Mesodermal cell (in vitro differentiated cells): ENCODE data around the gene KCNMB1.

Source experiments
- H3K27ac ChIP-seq: 2 replicates; pipeline ENCODE4 v1.7.0; 2013; ENCODE audit warnings: mild to moderate bottlenecking, low read depth, low read length, moderate library complexity; ENCODE audit not compliant: severe bottlenecking
- H3K36me3 ChIP-seq: 2 replicates; pipeline ENCODE4 v1.7.1; 2013; ENCODE audit warnings: mild to moderate bottlenecking, low read length, moderate library complexity; ENCODE audit not compliant: control insufficient read depth, insufficient read depth
- H3K4me1 ChIP-seq: one replicate; pipeline ENCODE4 v1.7.1; 2013; ENCODE audit warnings: mild to moderate bottlenecking, low read length; ENCODE audit not compliant: insufficient read depth, control insufficient read depth, poor library complexity, severe bottlenecking
- H3K4me3 ChIP-seq: 2 replicates; pipeline ENCODE4 v1.7.0; 2013; ENCODE audit warnings: low read length, control low read depth, mild to moderate bottlenecking; ENCODE audit not compliant: insufficient read depth, poor library complexity, severe bottlenecking; ENCODE audit errors: extremely low read depth
- H3K9me3 ChIP-seq: 2 replicates; pipeline ENCODE4 v1.7.1; 2013; ENCODE audit warnings: mild to moderate bottlenecking, low read length, moderate library complexity; ENCODE audit not compliant: control insufficient read depth
- WGBS, 2 experiments: methylation state at CpG; one replicate each; pipeline ENCODE4 v1.1.5; 2013; ENCODE audit warnings: missing lambda C conversion rate in 2 of 2; ENCODE audit not compliant: insufficient coverage in 2 of 2; 5-methylcytosine and 5-hydroxymethylcytosine counted together

The KCNMB1 gene

DNA sequence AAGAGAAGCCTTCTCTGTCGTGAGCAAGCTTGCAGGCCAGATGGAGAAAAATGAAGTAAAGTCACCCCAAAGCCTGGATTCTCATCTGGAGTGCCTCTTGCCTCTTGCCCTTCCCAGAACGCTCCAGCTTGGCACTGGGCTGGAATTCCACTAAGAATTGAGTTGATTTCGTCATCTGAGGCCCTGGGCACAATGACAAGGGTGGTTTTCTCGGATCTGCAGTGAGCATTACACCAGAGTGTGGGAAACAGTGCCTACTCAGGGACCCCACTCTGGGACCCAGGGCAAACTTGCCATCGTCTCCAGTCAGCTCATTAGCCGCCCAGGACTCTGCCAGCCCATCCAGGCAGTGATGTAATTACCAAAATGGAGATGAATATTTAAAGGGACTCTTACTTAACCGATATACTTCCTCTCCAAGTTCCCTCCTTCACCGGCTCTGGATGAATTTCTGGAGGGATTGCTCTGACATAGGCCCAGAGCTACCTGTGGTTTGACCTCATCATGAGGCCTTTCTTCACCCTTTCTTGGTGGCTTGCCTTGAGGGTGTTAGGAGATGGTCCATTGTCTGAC, 46.9 kb downstream of the KCNMB1 start:
- WGBS, 2 experiments = 88% methylated on average over 5 of the region's 8 CpGs
- H3K4me3 ChIP-seq = no peak overlapping the region
- no peaks in the 10 kb centered on the region for H3K36me3 ChIP-seq
- no peak overlapping the region for H3K27ac ChIP-seq
- no peaks in the 10 kb centered on the region for H3K9me3 ChIP-seq
- H3K4me1 ChIP-seq = no peaks in the 10 kb centered on the region

GRCh38 chr5:170341545-170341944, 47.6 kb downstream of the KCNMB1 start:
- Histone ChIP-seq H3K36me3 (no peaks in the 10 kb centered on the region), H3K9me3 (no peaks in the 10 kb centered on the region)
- WGBS, 2 experiments = 96 to 99% methylated on average over 5 of the region's 9 CpGs

DNA sequence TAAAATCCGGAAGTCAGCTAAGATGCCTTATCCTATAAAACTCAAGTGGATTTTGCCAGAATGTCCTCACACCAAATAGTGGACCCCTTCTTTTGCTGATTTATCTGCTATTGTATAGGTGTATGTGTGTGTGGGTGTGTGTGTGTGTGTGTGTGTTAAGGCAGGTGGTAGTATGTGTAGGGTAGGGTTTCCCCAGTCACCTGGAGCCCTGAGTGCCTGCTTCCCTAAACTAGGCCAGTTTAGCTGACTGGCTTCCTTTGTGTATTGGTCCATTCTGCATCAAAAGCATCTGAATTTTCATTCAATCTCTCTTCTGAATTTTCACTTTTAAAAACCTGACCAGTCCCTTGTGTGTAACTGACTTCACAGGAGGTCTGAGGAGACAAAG, 49.4 kb downstream of the KCNMB1 start:
- Histone ChIP-seq H3K4me3 (no peak overlapping the region), H3K27ac (no peak overlapping the region), H3K36me3 (no peaks in the 10 kb centered on the region), H3K4me1 (no peaks in the 10 kb centered on the region), H3K9me3 (no peaks in the 10 kb centered on the region)
- 100% methylated on average over 1 of the region's 1 CpG; no CpG with 5 or more reads in 1 of the 2 experiments for WGBS, 2 experiments

More at GRCh38 chr5:170341545-170341944, 47.6 kb downstream of the KCNMB1 start:
- H3K4me3 ChIP-seq = no peak overlapping the region
- H3K4me1 ChIP-seq = no peaks in the 10 kb centered on the region
- H3K27ac ChIP-seq = no peak overlapping the region

DNA sequence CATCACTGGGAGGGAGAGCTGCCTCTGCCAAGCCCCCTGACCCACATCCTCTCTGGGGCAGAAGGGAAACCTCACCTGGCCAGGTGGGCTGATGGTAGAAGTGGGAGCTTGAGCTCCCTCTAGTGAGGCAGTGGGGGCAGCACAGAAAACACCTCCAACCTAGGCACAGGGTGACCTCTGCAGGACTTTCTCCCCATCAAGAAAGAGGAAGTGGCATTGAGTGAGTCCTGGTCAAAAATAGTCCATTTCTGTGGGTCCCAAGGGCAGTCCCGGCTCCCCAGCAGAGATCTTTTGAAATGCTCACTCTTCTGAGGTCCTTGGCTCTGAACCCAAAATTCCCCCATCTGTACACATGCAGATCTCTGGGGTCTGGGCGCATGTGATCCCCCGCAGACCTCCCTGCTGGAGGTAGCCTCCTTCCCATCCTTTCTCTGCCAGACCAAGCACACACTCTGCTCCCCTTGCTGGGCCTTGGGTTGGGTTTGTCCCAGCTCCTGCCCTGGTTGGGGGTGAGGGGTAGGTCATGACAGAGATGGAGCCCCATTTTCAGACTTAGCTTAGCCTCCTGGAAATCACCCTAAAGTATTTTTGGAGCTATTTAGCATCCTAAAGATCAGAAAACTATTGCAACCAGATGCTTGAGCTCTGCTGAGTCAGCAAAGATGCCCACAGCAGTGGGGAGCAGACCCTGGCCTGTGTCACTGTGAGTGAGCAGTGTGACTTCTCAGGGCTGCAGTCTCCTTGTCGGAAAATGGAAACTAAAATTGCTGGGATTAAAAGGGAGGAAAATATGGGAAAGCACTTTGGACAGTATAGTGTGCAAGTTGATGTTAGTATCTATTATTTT, 50.0 kb downstream of the KCNMB1 start:
- Histone ChIP-seq H3K36me3 (no peaks in the 10 kb centered on the region), H3K9me3 (no peaks in the 10 kb centered on the region), H3K4me3 (no peak overlapping the region), H3K4me1 (no peaks in the 10 kb centered on the region), H3K27ac (no peak overlapping the region)
- WGBS, 2 experiments = 83 to 91% methylated on average over 2 to 4 of the region's 4 CpGs

- Histone ChIP-seq H3K9me3 (no peaks in the 10 kb centered on the region), H3K4me3 (no peak overlapping the region), H3K27ac (no peak overlapping the region), H3K36me3 (no peaks in the 10 kb centered on the region), H3K4me1 (peaks cover 6% of the 10 kb centered on the region)
- 90% methylated on average over 2 of the region's 4 CpGs for WGBS, 2 experiments
Measured at GRCh38 chr5:170338291-170338690, 50.9 kb downstream of the KCNMB1 start.

- no peaks in the 10 kb centered on the region for H3K36me3 ChIP-seq
- peaks cover 14% of the 10 kb centered on the region for H3K4me1 ChIP-seq
- WGBS, 2 experiments = 63 to 65% methylated on average over 5 to 6 of the region's 9 CpGs
- no peak overlapping the region for H3K4me3 ChIP-seq
- no peak overlapping the region for H3K27ac ChIP-seq
- H3K9me3 ChIP-seq = no peaks in the 10 kb centered on the region
Measured at GRCh38 chr5:170337045-170337733, 52.0 kb downstream of the KCNMB1 start.

DNA sequence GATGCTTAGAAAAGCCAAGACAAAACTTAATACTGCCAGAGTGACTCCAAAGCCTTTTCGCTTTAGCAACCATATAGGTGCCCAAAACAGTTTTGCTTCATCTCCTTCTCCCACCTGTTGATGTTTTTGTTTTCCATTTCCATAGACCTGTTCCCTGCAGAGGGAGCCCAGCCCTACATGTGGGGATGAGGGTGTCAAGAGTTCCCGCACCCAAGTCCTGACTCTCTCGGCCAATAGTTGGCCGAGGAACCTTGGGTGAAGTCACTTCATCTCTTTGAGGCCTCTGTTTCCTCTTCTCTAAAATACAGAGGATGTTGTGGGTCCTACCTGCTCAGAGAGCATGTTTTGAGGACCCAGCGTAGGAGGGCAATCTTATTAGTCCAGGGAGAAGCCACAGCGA, 53.1 kb downstream of the KCNMB1 start:
- Histone ChIP-seq H3K4me1 (peaks cover 25% of the 10 kb centered on the region), H3K27ac (no peak overlapping the region), H3K9me3 (no peaks in the 10 kb centered on the region), H3K36me3 (no peaks in the 10 kb centered on the region), H3K4me3 (no peak overlapping the region)
- WGBS, 2 experiments = 91% methylated on average over 4 to 5 of the region's 6 CpGs

- Histone ChIP-seq H3K4me3 (no peak overlapping the region), H3K36me3 (no peaks in the 10 kb centered on the region), H3K9me3 (no peaks in the 10 kb centered on the region), H3K27ac (no peak overlapping the region), H3K4me1 (peaks cover 30% of the 10 kb centered on the region)
- 80 to 89% methylated on average over 1 to 2 of the region's 5 CpGs for WGBS, 2 experiments
Measured at GRCh38 chr5:170334626-170335025, 54.5 kb downstream of the KCNMB1 start.

DNA sequence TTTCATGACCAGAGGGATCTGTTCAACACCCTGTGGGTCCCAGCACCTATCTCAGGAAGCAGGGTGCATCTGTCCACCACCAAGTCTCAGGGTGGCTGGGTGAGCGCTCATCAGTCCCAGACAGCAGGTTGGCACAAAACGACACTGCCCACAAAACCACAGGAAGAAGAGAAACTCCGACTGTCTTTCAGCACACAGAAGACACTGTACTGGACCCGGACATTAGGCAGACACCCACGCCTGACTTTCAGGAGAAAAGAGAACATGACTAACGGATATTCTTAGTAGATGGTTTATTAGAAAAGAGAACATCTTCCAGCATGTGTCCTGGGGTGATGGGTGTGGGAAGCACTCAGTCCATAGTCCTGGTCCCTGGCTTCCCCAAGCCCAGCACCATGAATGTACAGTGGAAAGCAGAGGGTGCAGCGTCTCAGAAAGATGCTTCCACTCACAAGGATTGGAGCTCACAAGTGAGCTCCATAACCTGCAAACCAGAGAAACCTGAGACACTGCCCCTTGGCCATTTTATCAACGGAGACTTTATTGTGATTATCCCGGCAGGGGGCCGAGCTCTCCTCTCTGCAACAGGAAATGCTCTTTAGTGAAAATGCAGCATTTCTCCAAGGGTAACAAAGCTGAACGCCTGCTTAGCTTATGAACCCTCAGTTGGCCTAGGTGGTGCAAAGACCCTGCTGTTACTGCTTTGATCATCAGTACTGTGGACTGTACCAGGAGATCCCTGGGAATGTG, 55.8 kb downstream of the KCNMB1 start:
- WGBS, 2 experiments = 51 to 54% methylated on average over 9 of the region's 11 CpGs

DNA sequence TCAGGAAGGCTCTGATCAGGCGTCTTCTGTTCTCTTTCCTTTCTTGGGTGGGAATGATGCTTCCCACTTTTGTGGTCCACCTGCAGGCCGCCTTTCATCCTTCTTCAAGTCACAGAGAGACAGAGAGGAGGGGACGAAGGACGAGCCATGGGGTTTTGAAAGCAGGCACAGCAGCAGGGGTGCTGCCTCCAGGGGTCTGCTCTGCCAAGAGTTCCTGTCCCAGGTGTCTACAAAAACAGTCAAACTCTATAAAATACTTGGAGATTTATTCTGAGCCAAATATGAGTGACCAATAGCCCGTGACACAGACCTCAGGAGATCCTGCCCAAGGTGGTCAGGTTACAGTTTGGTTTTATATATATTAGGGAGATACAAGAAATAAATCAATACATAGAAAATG, 57.1 kb downstream of the KCNMB1 start:
- no peak overlapping the region for H3K4me3 ChIP-seq
- peaks cover 30% of the 10 kb centered on the region for H3K4me1 ChIP-seq
- WGBS, 2 experiments = 61 to 77% methylated on average over 2 to 3 of the region's 5 CpGs
- no peak overlapping the region for H3K27ac ChIP-seq
- no peaks in the 10 kb centered on the region for H3K9me3 ChIP-seq
- no peaks in the 10 kb centered on the region for H3K36me3 ChIP-seq

More for the DNA sequence above, 55.8 kb downstream of the KCNMB1 start:
- H3K9me3 ChIP-seq = no peaks in the 10 kb centered on the region
- H3K4me3 ChIP-seq = no peak overlapping the region
- H3K27ac ChIP-seq = no peak overlapping the region
- no peaks in the 10 kb centered on the region for H3K36me3 ChIP-seq
- peaks cover 30% of the 10 kb centered on the region for H3K4me1 ChIP-seq
